ENCODE results near the gene LCLAT1.

The LCLAT1 gene

GRCh38 chr2:30666266-30666874 lies 219.3 kb downstream of the LCLAT1 start:
- H3K4me3 ChIP-seq (ENCODE audit: low read depth, low read length) = no peak overlapping the region
- DNase-seq (ENCODE audit: low read depth) = peak; percentile 38
- TF ChIP-seq CTCF (IDR thresholded peaks at IDR 0.05; ENCODE audit: low read depth, low read length, missing control alignments) = no peak

- TF ChIP-seq CTCF (IDR thresholded peaks at IDR 0.05; ENCODE audit: low read depth, low read length, missing control alignments) = peak; percentile 13
- no peak for DNase-seq (ENCODE audit: low read depth)
- H3K4me3 ChIP-seq (ENCODE audit: low read depth, low read length) = no peak overlapping the region
Measured at GRCh38 chr2:30670453-30670852, 223.4 kb downstream of the LCLAT1 start.

DNA sequence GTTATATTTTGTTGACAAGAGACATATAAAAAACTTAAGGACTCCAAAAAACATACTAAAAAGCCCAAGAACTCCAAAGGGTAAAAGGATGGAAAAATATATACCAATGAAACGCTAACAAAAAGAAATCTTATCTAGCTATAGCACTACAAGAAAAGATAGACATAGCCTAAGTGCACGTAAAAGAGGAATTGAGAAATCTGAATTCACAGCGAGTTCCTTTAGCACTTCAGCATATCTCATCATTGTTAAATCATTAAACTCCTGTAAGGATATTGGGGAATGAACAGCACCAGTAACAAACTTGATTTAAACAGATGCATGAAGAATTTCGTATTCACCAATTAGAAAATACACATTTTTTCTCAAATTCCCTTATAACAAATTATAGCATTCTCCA lies 226.1 kb downstream of the LCLAT1 start:
- no peak for TF ChIP-seq CTCF (IDR thresholded peaks at IDR 0.05; ENCODE audit: low read depth, low read length, missing control alignments)
- no peak for DNase-seq (ENCODE audit: low read depth)
- no peak overlapping the region for H3K4me3 ChIP-seq (ENCODE audit: low read depth, low read length)

- no peak for TF ChIP-seq CTCF (IDR thresholded peaks at IDR 0.05; ENCODE audit: low read depth, low read length, missing control alignments)
- DNase-seq (ENCODE audit: low read depth) = no peak
- H3K4me3 ChIP-seq (ENCODE audit: low read depth, low read length) = no peak overlapping the region
Measured at GRCh38 chr2:30675758-30676157, 228.7 kb downstream of the LCLAT1 start.

- no peak for DNase-seq (ENCODE audit: low read depth)
- H3K4me3 ChIP-seq (ENCODE audit: low read depth, low read length) = no peak overlapping the region
- TF ChIP-seq CTCF (IDR thresholded peaks at IDR 0.05; ENCODE audit: low read depth, low read length, missing control alignments) = no peak
Measured at GRCh38 chr2:30677231-30677630, 230.2 kb downstream of the LCLAT1 start.

DNA sequence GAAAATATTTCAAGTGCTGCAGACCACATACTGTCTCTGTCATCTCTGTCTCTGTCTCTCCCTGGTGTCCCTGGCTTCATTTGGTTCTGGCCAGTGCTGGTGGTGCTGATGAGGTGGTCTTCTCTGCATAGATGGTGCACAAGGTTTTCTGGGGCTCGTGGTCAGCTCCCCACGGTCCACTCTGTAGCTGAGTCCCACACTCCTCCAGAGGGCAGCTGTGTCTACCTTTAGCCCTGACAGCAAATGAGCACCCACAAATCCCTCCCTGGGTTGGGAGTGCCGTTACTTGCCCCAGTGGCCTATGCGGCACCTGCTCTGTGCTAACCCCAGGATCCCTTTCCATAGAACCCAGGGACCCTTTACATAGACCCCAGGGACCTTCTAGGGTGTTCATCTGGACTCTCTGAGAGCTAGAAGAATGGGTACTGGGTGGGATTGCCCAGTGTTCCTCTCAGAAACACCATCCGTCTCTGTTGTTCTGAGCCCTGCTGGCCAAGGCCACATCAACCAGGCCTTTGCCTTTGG lies 230.9 kb downstream of the LCLAT1 start:
- no peak overlapping the region for H3K4me3 ChIP-seq (ENCODE audit: low read depth, low read length)
- no peak for TF ChIP-seq CTCF (IDR thresholded peaks at IDR 0.05; ENCODE audit: low read depth, low read length, missing control alignments)
- DNase-seq (ENCODE audit: low read depth) = no peak

Data from GM12864 (cell line).